Activated T-cell treated with anti-CD3 and anti-CD28 coated beads, Interleukin-2, amount 50 U/mL, for 4 hours (primary cell): ENCODE results near the gene OR2A5. TPM values are rescaled to one million over a fixed set of nuclear protein-coding genes. Genes with fewer than 3 reads are reported as not detected.

Experiments used
- total RNA-seq, 3 donors: library from RNA; stranded (reverse); gene quantifications; one replicate each; pipeline ENCODE4 v1.2.1, GENCODE V29; 2021

Gene OR2A5
- total RNA-seq, 3 donors from 2014 or later: not detected

Other genes with a start within 250 kb of the OR2A5 start
- 1 to 10 TPM; 2.7 to 4.1 (median 3.9) TPM for gene TCAF1, start 146.8 kb upstream of the OR2A5 start, total RNA-seq
- gene OR2F2, start 113.7 kb upstream of the OR2A5 start, total RNA-seq: not detected
- gene OR2F1, start 94.1 kb upstream of the OR2A5 start, total RNA-seq: not detected
- not detected for gene OR6B1, start 48.6 kb upstream of the OR2A5 start, total RNA-seq
- not detected for gene OR2A25, start 20.9 kb downstream of the OR2A5 start, total RNA-seq
- gene OR2A12, start 37.3 kb downstream of the OR2A5 start, total RNA-seq: not detected
- gene OR2A2, start 60.6 kb downstream of the OR2A5 start, total RNA-seq: not detected
- not detected for gene OR2A14, start 74.2 kb downstream of the OR2A5 start, total RNA-seq
- 1 to 10 TPM in 1 of 3 donors, under 1 TPM in 2; 0.29 to 1.6 (median 0.61) TPM for gene CTAGE4, start 134.5 kb downstream of the OR2A5 start, total RNA-seq
- 1 to 10 TPM; 1.7 to 4.0 (median 2.6) TPM for gene ARHGEF35, start 146.9 kb downstream of the OR2A5 start, total RNA-seq
- not detected for gene OR2A42, start 190.7 kb downstream of the OR2A5 start, total RNA-seq
- gene OR2A7, start 215.8 kb downstream of the OR2A5 start, total RNA-seq: under 1 TPM; 0.42 to 0.71 (median 0.58) TPM
- gene CTAGE8, start 220.3 kb downstream of the OR2A5 start, total RNA-seq: under 1 TPM; 0.14 to 0.53 (median 0.29) TPM